Stimulated activated CD8-positive, alpha-beta memory T cell treated with anti-CD3 and anti-CD28 coated beads, Interleukin-15, amount 100 ng/mL, for 48 hours (primary cell): Measurements from ENCODE around the gene CCDC110.

ENCODE experiments used
- DNase-seq, 2 donors: peaks; one replicate each; pipeline ENCODE4 v3.0.0-alpha.2; 2020; ENCODE audit warnings: low read depth in 2 of 2

Gene CCDC110

DNA sequence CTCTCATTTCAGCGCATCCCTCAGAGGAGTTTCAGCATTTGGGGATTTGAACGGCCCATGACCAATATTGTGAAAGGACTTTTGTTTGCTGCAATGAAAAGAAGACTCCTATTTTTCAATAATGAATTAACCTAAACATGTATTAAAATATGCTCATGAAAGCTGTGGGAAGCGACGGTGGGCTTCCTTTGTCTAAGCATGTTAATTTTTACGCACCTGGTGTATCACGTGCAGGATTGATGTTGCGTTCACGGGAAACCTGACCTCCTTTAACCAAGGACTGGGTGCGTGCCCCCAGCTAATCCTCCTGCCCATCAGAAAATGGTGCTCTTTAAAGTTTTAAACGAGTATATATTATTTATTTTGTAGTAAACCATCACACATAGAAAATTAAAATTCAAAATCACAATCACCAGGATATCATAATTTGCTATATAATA is 590 bp upstream of the CCDC110 start:
- DNase-seq: no peak

GRCh38 chr4:185470501-185471195 is 885 bp downstream of the CCDC110 start:
- DNase-seq: no peak

- no peak for DNase-seq
Measured at GRCh38 chr4:185469580-185470154, 1.9 kb downstream of the CCDC110 start.

DNA sequence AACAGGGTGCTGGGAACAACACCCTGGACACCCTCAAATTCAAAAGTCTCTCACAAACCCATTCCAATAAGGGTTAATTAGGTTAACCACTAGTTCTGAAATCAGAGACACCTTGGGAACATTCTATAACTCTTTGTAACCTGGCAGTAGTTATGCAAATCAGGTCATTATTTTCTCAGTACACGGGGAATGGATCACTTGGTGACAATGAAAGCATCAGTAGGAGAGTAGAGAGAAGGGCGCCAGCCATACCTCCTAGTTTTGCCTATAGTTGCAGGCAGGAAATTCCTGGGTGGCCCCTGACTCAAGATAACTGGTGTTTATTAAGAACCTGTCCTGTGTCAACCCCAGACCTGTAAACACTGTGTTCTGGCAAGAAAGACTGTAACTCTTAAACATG is 2.5 kb downstream of the CCDC110 start:
- DNase-seq: no peak

DNA sequence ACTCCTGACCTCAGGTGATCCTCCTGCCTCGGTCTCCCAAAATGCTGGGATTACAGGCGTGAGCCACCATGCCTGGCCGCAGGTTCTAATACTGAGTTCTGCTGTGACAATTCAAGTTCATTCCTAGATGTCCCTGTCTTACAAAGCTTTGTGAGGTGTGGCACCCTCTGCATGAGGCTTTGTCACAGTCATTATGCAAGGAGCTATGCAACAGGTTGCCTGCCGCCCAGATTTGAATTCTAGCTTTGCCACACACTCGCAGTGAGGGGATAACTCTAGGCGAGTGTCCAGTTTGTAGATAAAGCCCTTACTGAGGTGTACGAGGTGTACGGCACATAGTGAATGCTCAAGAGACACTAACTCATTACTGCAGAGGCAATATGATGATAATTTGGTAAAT is 3.5 kb downstream of the CCDC110 start:
- no peak for DNase-seq

- DNase-seq: no peak
Measured at GRCh38 chr4:185467101-185467500, 4.4 kb downstream of the CCDC110 start.

GRCh38 chr4:185465707-185466106 is 5.8 kb downstream of the CCDC110 start:
- no peak for DNase-seq

GRCh38 chr4:185464887-185465286 is 6.6 kb downstream of the CCDC110 start:
- no peak for DNase-seq

DNA sequence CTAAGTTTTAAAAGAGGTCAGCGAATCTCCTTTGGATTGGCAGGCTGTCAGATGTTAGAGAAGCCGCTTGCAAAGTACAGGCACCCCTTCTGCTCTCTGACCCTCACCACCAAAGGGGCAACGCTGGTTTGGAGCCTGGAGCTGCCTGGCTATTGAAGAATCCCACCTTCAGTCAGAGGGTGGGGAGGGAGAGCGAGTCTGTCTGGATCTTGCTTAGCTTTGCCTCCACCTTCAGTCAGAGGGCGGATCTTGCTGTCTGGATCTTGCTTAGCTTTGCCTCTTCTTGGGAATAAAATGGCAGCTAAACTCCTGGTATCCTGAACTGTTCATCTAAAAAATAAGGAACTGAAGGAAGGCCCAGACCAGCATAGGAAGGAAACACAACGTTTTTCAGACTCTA is 7.3 kb downstream of the CCDC110 start:
- DNase-seq: no peak

DNA sequence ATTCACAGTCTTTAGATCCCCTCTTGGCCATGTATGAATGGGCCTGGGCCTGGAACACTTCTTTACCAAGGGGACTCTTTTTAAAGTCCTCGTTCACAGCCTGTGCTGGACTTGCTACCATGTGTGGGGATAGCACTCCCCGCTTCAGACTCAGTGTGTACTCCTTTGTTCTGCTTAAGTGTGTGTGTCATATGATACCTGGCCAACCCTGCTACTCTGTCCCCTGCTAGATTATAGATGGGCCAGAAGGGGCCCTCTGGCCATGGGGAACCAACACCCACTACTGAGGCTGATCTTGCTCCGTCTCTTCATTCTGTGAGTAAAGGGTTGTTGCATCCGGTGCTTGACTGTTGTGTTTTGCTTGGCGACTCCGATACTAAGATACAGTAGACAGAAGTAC is 8.0 kb downstream of the CCDC110 start:
- DNase-seq: no peak

- DNase-seq: no peak
Measured at GRCh38 chr4:185461565-185461964, 10.0 kb downstream of the CCDC110 start.

DNA sequence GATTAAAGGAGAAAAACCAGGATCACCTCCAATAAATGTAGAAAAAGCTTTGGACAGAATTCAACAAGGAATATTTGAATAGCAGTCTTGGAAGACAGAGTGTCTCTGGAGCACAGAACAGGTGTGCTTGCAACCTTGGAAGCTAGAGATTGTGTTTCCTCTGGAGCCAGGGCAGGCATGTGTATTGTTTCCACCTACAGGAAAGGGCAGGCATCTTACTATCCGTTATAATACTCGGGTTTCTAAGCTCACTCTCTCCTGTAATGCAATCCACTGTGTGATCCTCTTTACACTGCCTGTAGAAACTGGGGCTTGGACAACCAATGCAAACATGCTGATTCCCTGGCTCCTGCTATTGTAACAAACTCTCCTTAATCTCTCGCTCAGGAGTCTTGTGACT is 14.4 kb downstream of the CCDC110 start:
- DNase-seq: no peak

- no peak for DNase-seq
Measured at GRCh38 chr4:185456131-185456530, 15.4 kb downstream of the CCDC110 start.

DNA sequence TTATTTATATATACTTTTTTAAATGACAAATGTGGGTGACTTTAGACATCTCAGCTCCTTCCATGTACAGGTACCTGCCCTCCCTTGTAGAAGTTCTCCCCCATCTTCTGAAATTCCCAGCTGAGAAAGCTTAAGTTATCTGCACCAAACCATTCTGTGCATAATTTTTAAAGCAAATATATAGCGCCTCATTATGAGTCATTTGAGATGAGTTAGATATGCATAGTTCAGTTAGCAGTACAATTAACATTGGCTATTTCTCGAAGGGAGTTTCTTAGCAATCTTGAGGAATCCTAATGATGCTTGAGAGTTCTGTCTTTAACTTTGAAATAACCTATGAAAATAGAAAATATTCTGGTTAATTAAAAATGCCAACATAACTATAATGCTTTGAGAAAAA is 26.3 kb downstream of the CCDC110 start:
- no peak for DNase-seq

- DNase-seq: no peak
Measured at GRCh38 chr4:185441479-185441878, 30.1 kb downstream of the CCDC110 start.

DNA sequence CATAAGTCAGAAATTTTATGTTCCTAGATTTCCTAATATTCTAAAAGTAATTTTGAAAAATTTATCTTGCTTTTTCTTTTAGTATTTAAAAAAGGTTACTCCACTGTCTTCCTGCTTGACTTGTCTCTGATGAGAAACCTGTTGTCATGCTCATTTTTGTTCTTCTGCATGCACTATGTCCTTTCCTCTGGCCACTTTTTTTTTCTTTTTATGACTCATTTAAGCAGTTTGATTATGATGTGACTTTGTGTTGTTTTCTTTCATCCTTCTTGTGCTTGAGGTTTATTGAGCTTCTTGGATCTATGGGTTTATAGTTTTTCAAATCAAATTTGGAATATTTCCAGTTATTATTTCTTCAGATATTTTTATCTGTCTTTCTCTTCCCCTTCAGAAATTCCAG is 33.7 kb downstream of the CCDC110 start:
- no peak for DNase-seq

GRCh38 chr4:185435466-185435865 is 36.1 kb downstream of the CCDC110 start:
- no peak for DNase-seq

GRCh38 chr4:185429660-185430059 is 41.9 kb downstream of the CCDC110 start:
- no peak for DNase-seq

- DNase-seq: no peak
Measured at GRCh38 chr4:185426960-185427688, 44.4 kb downstream of the CCDC110 start.

DNA sequence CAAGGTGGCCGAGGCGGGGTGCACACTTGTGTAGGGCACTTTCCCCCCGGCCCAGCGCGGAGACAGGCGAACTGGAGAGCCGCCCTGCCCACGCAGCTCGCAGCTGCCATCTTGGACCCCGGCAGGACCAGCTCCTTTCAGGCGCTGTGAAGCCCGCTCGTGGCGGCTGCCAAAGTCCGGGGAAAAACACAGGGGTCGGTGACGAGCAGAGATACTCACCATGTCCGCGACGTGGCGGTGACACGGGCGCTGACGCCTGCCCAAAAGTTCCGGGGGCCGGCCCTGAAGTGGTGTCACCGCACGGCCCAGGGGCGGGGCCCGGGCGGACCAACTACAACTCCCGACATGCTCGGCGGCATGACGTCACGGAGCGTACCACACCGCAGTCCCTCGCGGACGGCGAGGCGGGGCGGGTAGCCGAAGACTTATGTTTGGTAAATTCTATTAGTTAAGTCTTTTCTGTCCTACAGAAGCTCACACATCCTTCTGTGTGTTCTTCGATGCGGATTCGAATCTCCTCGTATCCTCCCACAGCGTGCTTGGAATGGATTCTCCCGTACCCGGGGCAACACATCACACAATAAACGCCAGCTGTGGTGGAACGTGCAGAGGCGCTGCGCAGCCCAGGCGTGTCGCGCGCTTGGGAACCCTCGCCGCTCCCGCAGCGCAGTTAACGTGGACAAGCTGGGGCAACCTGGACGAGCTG is 45.7 kb downstream of the CCDC110 start, which contains the start of gene UFSP2:
UFSP2 (minus strand) TSS at position 318 of the 706 bp plus-strand sequence; CDS start at position 222, 96 bp downstream.
- DNase-seq: peak; percentile 71 to 84

DNA sequence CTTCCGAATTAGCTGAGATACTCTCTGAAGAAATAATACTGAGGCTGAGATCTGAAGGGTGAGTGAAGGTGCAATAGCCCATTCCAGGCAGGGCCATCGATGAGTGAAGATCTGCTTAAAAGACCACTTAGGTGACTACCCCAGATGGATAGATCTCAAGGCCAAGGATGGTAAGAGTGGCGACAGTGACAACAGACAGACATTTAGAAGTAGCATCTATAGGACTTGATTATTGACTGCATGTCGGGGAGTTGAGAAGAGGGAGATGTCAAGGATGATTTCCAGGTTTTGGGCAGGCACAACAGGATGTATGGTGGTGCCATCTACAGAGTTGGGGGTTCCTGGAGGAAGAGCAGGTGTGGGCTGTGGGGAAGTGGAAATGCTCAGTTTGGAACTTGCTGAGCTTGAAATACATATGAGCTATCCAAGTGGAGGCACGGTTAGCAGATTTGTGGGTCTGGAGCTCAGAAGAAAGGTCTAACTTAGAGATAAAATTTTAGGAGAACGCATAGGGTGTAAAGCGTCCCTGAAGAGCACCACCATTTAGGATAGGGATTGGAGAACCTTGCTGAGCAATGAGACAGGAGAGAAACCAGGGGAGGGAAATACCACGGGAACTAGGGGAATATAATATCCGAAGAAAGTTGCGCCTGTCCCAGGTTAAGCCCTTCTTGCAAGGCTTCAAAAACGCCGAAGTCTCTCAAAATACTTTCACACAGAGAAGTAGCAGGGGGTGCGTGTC is 46.5 kb downstream of the CCDC110 start:
- DNase-seq: no peak
